ENCODE measurements around the gene LRRC72. TPM values are rescaled to one million over a fixed set of nuclear protein-coding genes. Genes with fewer than 3 reads are reported as not detected.

The LRRC72 gene
- total and polyA plus RNA-seq, 2 donors (not counting 1 experiment from before 2014, with no cell fraction given) = not detected

- Histone ChIP-seq H3K4me2 (ENCODE audit: extremely low read depth, insufficient read depth, low read length) (no peak overlapping the region), H3K27ac (ENCODE audit: insufficient read depth, low read length) (no peak overlapping the region), H3K79me2 (ENCODE audit: control insufficient read depth, insufficient read depth, low read length) (no peaks in the 10 kb centered on the region), H3K36me3 (ENCODE audit: control insufficient read depth, insufficient read depth, low read length) (no peaks in the 10 kb centered on the region), H3K27me3 (ENCODE audit: control insufficient read depth, insufficient read depth, low read length) (no peaks in the 10 kb centered on the region), H3K9ac (ENCODE audit: insufficient read depth, low read length) (no peak overlapping the region), H3K9me3 (ENCODE audit: control insufficient read depth, insufficient read depth, low read depth, low read length) (no peaks in the 10 kb centered on the region), H4K20me1 (ENCODE audit: control insufficient read depth, extremely low read depth, insufficient read depth, low read length) (no peaks in the 10 kb centered on the region), H2AFZ (ENCODE audit: low read length) (no peak overlapping the region), H3K4me3 (replicated peaks in 1 of 4; ENCODE audit: control extremely low read depth in 1 of 4, insufficient read depth in 1 of 4, low read depth in 3 of 4, low read length in 4 of 4) (no peak overlapping the region), H3K4me1 (ENCODE audit: control insufficient read depth, extremely low read depth, insufficient read depth, low read length) (no peaks in the 10 kb centered on the region)
- no peak for DNase-seq (ENCODE audit: low read depth in 2 of 2)
- no peak for TF ChIP-seq EZH2 (IDR thresholded peaks at IDR 0.05; ENCODE audit: low read length, missing control alignments)
- TF ChIP-seq CTCF (conservative IDR thresholded peaks at IDR 0.05 in 1 of 2, IDR thresholded peaks at IDR 0.05 in 1 of 2; ENCODE audit: low read depth in 1 of 2, low read length in 2 of 2) = no peak
These were observed 35.3 kb downstream of the LRRC72 start for GRCh38 chr7:16561943-16562342.

- Histone ChIP-seq H3K36me3 (ENCODE audit: control insufficient read depth, insufficient read depth, low read length) (no peaks in the 10 kb centered on the region), H3K4me3 (replicated peaks in 1 of 4; ENCODE audit: control extremely low read depth in 1 of 4, insufficient read depth in 1 of 4, low read depth in 3 of 4, low read length in 4 of 4) (no peak overlapping the region), H3K9me3 (ENCODE audit: control insufficient read depth, insufficient read depth, low read depth, low read length) (no peaks in the 10 kb centered on the region), H3K9ac (ENCODE audit: insufficient read depth, low read length) (no peak overlapping the region), H4K20me1 (ENCODE audit: control insufficient read depth, extremely low read depth, insufficient read depth, low read length) (no peaks in the 10 kb centered on the region), H3K79me2 (ENCODE audit: control insufficient read depth, insufficient read depth, low read length) (no peaks in the 10 kb centered on the region), H3K4me2 (ENCODE audit: extremely low read depth, insufficient read depth, low read length) (no peak overlapping the region), H3K4me1 (ENCODE audit: control insufficient read depth, extremely low read depth, insufficient read depth, low read length) (no peaks in the 10 kb centered on the region), H3K27ac (ENCODE audit: insufficient read depth, low read length) (no peak overlapping the region), H3K27me3 (ENCODE audit: control insufficient read depth, insufficient read depth, low read length) (no peaks in the 10 kb centered on the region), H2AFZ (ENCODE audit: low read length) (no peak overlapping the region)
- TF ChIP-seq EZH2 (IDR thresholded peaks at IDR 0.05; ENCODE audit: low read length, missing control alignments) = no peak
- TF ChIP-seq CTCF (conservative IDR thresholded peaks at IDR 0.05 in 1 of 2, IDR thresholded peaks at IDR 0.05 in 1 of 2; ENCODE audit: low read depth in 1 of 2, low read length in 2 of 2) = no peak
- no peak for DNase-seq (ENCODE audit: low read depth in 2 of 2)
These were observed 36.0 kb downstream of the LRRC72 start for GRCh38 chr7:16562456-16563220.

GRCh38 chr7:16563281-16564022, 36.8 kb downstream of the LRRC72 start:
- H3K27me3 ChIP-seq (ENCODE audit: control insufficient read depth, insufficient read depth, low read length) = no peaks in the 10 kb centered on the region
- no peak overlapping the region for H3K4me2 ChIP-seq (ENCODE audit: extremely low read depth, insufficient read depth, low read length)
- H3K9ac ChIP-seq (ENCODE audit: insufficient read depth, low read length) = no peak overlapping the region
- no peak overlapping the region for H3K27ac ChIP-seq (ENCODE audit: insufficient read depth, low read length)
- no peaks in the 10 kb centered on the region for H3K79me2 ChIP-seq (ENCODE audit: control insufficient read depth, insufficient read depth, low read length)
- no peak for DNase-seq (ENCODE audit: low read depth in 2 of 2)
- no peaks in the 10 kb centered on the region for H3K9me3 ChIP-seq (ENCODE audit: control insufficient read depth, insufficient read depth, low read depth, low read length)
- H2AFZ ChIP-seq (ENCODE audit: low read length) = no peak overlapping the region
- no peaks in the 10 kb centered on the region for H3K4me1 ChIP-seq (ENCODE audit: control insufficient read depth, extremely low read depth, insufficient read depth, low read length)
- H4K20me1 ChIP-seq (ENCODE audit: control insufficient read depth, extremely low read depth, insufficient read depth, low read length) = no peaks in the 10 kb centered on the region
- no peaks in the 10 kb centered on the region for H3K36me3 ChIP-seq (ENCODE audit: control insufficient read depth, insufficient read depth, low read length)
- no peak overlapping the region for H3K4me3 ChIP-seq (replicated peaks in 1 of 4; ENCODE audit: control extremely low read depth in 1 of 4, insufficient read depth in 1 of 4, low read depth in 3 of 4, low read length in 4 of 4)
- TF ChIP-seq CTCF (conservative IDR thresholded peaks at IDR 0.05 in 1 of 2, IDR thresholded peaks at IDR 0.05 in 1 of 2; ENCODE audit: low read depth in 1 of 2, low read length in 2 of 2) = no peak
- TF ChIP-seq EZH2 (IDR thresholded peaks at IDR 0.05; ENCODE audit: low read length, missing control alignments) = no peak

Data from fibroblast of lung (primary cell).